ENCODE results near the gene CLUH.
"Not testable (repeated sequence)": the region's sequence is repeated elsewhere in the genome, so short reads cannot be mapped to it uniquely, and the experiment has no call there.

DNA sequence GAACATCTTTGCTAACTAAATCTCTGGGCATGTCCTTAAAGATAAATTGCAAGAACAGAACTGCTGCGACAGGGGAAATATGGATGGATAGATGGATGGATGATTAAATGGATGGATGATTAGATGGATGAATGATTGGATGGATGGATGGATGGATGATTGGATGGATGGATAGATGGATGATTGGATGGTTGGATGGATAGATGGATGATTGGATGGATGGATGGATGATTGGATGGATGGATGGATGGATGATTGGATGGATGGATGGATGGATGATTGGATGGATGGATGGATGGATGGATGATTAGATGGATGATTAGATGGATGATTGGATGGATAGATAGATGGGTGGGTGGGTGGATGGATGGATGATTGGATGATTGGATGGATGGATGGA lies 32.3 kb downstream of the CLUH start:
- not testable (repeated sequence) for TF ChIP-seq EZH2 (IDR thresholded peaks at IDR 0.05; ENCODE audit: insufficient read depth, low read length)
- TF ChIP-seq, protein P1, sequence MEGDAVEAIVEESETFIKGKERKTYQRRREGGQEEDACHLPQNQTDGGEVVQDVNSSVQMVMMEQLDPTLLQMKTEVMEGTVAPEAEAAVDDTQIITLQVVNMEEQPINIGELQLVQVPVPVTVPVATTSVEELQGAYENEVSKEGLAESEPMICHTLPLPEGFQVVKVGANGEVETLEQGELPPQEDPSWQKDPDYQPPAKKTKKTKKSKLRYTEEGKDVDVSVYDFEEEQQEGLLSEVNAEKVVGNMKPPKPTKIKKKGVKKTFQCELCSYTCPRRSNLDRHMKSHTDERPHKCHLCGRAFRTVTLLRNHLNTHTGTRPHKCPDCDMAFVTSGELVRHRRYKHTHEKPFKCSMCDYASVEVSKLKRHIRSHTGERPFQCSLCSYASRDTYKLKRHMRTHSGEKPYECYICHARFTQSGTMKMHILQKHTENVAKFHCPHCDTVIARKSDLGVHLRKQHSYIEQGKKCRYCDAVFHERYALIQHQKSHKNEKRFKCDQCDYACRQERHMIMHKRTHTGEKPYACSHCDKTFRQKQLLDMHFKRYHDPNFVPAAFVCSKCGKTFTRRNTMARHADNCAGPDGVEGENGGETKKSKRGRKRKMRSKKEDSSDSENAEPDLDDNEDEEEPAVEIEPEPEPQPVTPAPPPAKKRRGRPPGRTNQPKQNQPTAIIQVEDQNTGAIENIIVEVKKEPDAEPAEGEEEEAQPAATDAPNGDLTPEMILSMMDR (IDR thresholded peaks at IDR 0.05; ENCODE audit: insufficient read depth, low read depth, low read length), result not testable (repeated sequence)

Data from astrocyte (in vitro differentiated cells and primary cell).